Neural crest cell (in vitro differentiated cells): ENCODE results near the gene DNM3. TPM values are rescaled to one million over a fixed set of nuclear protein-coding genes. Genes with fewer than 3 reads are reported as not detected.
"Not testable (repeated sequence)": the region's sequence is repeated elsewhere in the genome, so short reads cannot be mapped to it uniquely, and the experiment has no call there.

ENCODE experiments used
- DNase-seq: peaks from one replicate; pipeline ENCODE4 v3.0.0; 2021; ENCODE audit warnings: low read depth, mixed read lengths, low spot score
- H3K27ac Mint-ChIP-seq: one replicate; pipeline ENCODE4 v1.8.0; 2021; ENCODE audit warnings: mild to moderate bottlenecking, mixed read lengths; ENCODE audit not compliant: unreplicated experiment
- H3K27me3 Mint-ChIP-seq: 2 replicates; pipeline ENCODE4 v1.8.0; 2021; ENCODE audit warnings: low read depth, mild to moderate bottlenecking, mixed read lengths
- H3K36me3 Mint-ChIP-seq: 2 replicates; pipeline ENCODE4 v1.8.0; 2021; ENCODE audit warnings: low read depth, mild to moderate bottlenecking, mixed read lengths
- H3K4me1 Mint-ChIP-seq: 2 replicates; pipeline ENCODE4 v1.8.0; 2021; ENCODE audit warnings: mixed read lengths
- H3K4me3 Mint-ChIP-seq: one replicate; pipeline ENCODE4 v1.8.0; 2021; ENCODE audit warnings: mild to moderate bottlenecking, mixed read lengths
- H3K9me3 Mint-ChIP-seq: 2 replicates; pipeline ENCODE4 v1.8.0; 2021; ENCODE audit warnings: mixed read lengths
- CTCF ChIP-seq: fragments of 200-600 bp; sonication (generic); conservative IDR thresholded peaks from 2 replicates; pipeline ENCODE4 v1.5.0; 2021; ENCODE audit warnings: antibody characterized with exemption, mild to moderate bottlenecking
- total RNA-seq: library from RNA; stranded (reverse); gene quantifications from 2 replicates; pipeline ENCODE4 v1.2.1, GENCODE V29; 2021

Gene DNM3
- total RNA-seq, 1 donor from 2014 or later, result 3.5 TPM

- H3K4me3 Mint-ChIP-seq, result no peak overlapping the region
Observed at GRCh38 chr1:172040466-172040865, 199.2 kb downstream of the DNM3 start.

GRCh38 chr1:172041102-172041501, 199.8 kb downstream of the DNM3 start:
- peaks cover 3% of the 10 kb centered on the region for H3K36me3 Mint-ChIP-seq
- no peaks in the 10 kb centered on the region for H3K27me3 Mint-ChIP-seq
- TF ChIP-seq CTCF, result no peak
- H3K4me1 Mint-ChIP-seq, result no peaks in the 10 kb centered on the region
- no peak overlapping the region for H3K27ac Mint-ChIP-seq
- H3K9me3 Mint-ChIP-seq, result peaks cover 3% of the 10 kb centered on the region
- DNase-seq, result no peak
- no peak overlapping the region for H3K4me3 Mint-ChIP-seq

More at GRCh38 chr1:172040466-172040865, 199.2 kb downstream of the DNM3 start:
- H3K36me3 Mint-ChIP-seq, result peaks cover 3% of the 10 kb centered on the region
- no peak overlapping the region for H3K27ac Mint-ChIP-seq
- DNase-seq, result no peak
- H3K9me3 Mint-ChIP-seq, result peaks cover 3% of the 10 kb centered on the region
- TF ChIP-seq CTCF, result no peak
- no peaks in the 10 kb centered on the region for H3K27me3 Mint-ChIP-seq
- no peaks in the 10 kb centered on the region for H3K4me1 Mint-ChIP-seq

- Mint-ChIP-seq H3K4me1 (no peaks in the 10 kb centered on the region), H3K27ac (no peak overlapping the region), H3K9me3 (peaks cover 3% of the 10 kb centered on the region), H3K4me3 (no peak overlapping the region), H3K36me3 (peaks cover 3% of the 10 kb centered on the region), H3K27me3 (no peaks in the 10 kb centered on the region)
- DNase-seq, result no peak
- TF ChIP-seq CTCF, result peak; percentile 58
Observed at GRCh38 chr1:172041742-172042141, 200.4 kb downstream of the DNM3 start.

GRCh38 chr1:172043900-172044299, 202.6 kb downstream of the DNM3 start:
- TF ChIP-seq CTCF, result no peak
- no peaks in the 10 kb centered on the region for H3K27me3 Mint-ChIP-seq
- no peaks in the 10 kb centered on the region for H3K4me1 Mint-ChIP-seq
- peaks cover 3% of the 10 kb centered on the region for H3K36me3 Mint-ChIP-seq
- peaks cover 3% of the 10 kb centered on the region for H3K9me3 Mint-ChIP-seq
- DNase-seq, result no peak
- H3K4me3 Mint-ChIP-seq, result no peak overlapping the region
- no peak overlapping the region for H3K27ac Mint-ChIP-seq

- H3K27ac Mint-ChIP-seq, result no peak overlapping the region
- no peak for TF ChIP-seq CTCF
- H3K4me1 Mint-ChIP-seq, result no peaks in the 10 kb centered on the region
- no peaks in the 10 kb centered on the region for H3K9me3 Mint-ChIP-seq
- H3K36me3 Mint-ChIP-seq, result no peaks in the 10 kb centered on the region
- no peaks in the 10 kb centered on the region for H3K27me3 Mint-ChIP-seq
- no peak overlapping the region for H3K4me3 Mint-ChIP-seq
- DNase-seq, result no peak
Observed at GRCh38 chr1:172051898-172052297, 210.6 kb downstream of the DNM3 start.

- TF ChIP-seq CTCF, result no peak
- Mint-ChIP-seq H3K27ac (no peak overlapping the region), H3K4me1 (no peaks in the 10 kb centered on the region), H3K27me3 (no peaks in the 10 kb centered on the region), H3K4me3 (no peak overlapping the region), H3K36me3 (no peaks in the 10 kb centered on the region), H3K9me3 (no peaks in the 10 kb centered on the region)
- DNase-seq, result no peak
Observed at GRCh38 chr1:172054172-172054571, 212.9 kb downstream of the DNM3 start.

GRCh38 chr1:172055816-172056419, 214.6 kb downstream of the DNM3 start:
- not testable (repeated sequence) for H3K4me3 Mint-ChIP-seq, H3K4me1 Mint-ChIP-seq, H3K36me3 Mint-ChIP-seq, DNase-seq, H3K9me3 Mint-ChIP-seq, H3K27me3 Mint-ChIP-seq, H3K27ac Mint-ChIP-seq
